ENCODE data around the gene SMIM14.
"Not testable (repeated sequence)": the region's sequence is repeated elsewhere in the genome, so short reads cannot be mapped to it uniquely, and the experiment has no call there.

SMIM14 gene

DNA sequence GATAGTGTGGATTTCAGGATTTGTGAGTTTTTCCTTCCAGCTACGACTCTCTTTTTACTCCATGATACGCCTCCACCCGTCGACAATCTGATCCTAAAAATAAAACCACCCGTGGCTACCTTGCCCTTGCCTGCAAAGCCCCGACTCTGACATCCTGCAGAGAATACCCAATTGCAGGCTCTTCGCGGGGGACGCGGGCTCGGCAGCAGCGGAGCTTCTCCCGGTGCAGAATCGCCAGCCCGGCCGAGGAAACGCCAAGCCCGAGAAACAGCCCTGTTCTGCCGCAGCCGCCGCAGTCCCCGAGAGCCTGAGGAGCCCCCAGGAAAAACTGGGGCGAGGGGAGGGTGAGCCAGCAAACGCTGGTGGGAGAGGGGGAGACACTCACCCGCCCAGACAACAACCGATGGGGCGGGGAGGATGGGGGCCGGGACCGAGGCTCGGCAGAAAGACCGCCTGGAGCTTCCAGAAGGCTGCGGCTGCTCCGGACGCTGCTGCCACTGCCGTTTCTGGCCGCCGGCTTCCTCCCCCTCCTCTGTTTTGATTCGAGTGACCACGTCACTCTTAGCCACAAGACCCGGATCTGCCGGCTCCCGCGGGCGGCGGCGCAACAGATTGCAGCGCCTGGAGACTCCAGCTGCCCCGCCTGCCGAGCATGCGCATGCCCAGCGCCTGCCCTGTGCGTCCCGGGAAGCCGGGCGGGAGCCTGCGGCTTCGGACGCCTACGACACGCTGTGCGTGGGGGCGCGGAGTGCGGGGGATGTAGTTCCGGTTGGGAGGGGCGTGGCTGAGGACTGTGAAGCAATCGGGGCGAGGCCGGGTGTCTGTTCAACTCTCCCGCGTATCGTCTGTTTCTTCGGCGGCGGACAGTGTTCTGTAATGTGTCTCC is at the start of gene SMIM14:
Gene SMIM14, minus strand, starts transcription at position 512 of the 886 bp plus-strand sequence. CDS start 33,720 bp downstream, outside the sequence.
- DNase-seq (ENCODE audit: low read depth) = peak; percentile 91

DNA sequence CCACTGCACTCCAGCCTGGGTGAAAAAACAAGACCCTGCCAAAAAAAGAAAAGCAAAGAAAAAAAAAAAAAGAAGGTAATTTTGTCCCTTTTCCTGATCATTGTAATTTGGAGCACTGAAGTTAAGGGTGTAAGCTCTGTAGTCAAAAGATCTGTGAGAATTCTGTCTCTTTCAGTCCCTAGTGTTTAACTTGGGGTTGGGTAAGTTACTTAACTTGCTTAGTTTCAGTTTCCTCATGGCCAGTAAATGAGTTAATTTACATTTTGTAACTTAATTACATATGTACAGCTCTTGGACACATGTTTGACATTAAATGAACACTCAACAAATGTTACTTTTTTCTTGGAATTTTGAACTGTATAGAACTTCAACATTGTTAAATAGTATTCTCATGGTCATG is 48.3 kb upstream of the SMIM14 start:
- DNase-seq (ENCODE audit: low read depth) = no peak

DNA sequence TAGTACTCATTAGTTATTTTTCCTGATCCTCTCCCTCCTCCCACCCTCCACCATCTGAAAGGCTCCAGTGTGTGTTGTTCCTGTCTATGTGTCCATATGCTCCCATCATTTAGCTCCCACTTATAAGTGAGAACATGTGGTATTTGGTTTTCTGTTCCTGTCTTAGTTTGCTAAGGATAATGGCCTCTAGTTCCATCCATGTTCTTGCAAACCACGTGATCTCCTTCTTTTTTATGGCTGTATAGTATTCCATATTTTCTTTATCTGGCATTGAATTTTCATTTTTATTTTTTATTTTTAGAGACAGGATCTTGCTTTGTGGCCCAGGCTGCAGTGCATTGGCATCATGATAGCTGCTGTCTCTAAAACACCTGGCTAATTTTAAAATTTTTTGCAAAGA is 47.3 kb upstream of the SMIM14 start:
- no peak for DNase-seq (ENCODE audit: low read depth)

DNA sequence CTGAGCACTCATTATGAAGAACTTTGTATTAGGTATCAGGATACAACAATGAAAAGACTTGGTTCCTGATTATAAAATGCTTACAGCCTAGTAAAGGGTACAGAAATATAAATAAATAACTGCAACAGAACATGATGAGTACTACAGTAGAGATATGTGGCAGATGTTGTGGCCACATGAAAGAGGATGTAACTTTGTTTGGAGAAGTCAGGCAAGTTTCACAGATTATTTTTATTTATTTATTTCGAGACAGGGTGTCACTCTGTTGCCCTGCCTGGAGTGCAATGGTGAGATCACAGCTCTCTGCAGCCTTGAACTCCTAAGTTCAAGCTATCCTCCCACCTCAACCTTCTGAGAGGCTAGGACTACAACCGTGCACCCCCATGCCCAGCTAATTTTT is 43.5 kb upstream of the SMIM14 start:
- no peak for DNase-seq (ENCODE audit: low read depth)

DNA sequence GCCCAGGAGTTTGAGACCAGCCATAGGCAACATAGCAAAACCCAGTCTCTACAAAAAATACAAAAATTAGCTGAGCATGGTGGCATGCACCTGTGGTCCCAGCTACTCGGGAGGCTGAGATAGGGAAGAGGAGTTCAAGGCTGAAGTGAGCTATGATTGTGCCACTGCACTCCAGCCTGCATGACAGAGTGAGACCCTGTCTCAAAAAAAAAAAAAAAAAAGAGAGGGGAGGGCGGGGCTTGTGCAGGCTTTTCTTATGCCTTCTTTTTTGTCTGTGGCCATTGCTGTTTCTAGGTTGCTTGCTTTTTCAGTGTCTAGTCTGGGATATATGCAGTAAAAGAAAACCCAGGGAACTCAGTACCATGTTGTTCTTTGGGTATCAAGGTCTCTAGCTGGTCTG is 42.3 kb upstream of the SMIM14 start:
- not testable (repeated sequence) for DNase-seq (ENCODE audit: low read depth)

DNA sequence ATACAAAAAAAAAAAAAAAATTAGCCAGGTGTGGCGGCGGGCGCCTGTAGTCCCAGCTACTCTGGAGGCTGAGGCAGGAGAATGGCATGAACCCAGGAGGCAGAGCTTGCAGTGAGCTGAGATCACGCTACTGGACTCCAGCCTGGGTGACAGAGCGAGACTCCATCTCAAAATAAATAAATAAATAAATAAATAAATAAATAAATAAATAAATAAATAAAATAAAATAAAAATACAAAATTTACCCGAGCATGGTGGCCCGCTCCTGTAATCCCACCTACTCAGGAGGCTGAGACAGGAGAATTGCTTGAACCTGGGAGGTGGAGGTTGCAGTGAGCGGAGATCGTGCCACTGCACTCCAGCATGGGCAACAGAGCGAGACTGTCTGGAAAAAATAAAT is 37.0 kb upstream of the SMIM14 start:
- not testable (repeated sequence) for DNase-seq (ENCODE audit: low read depth)

DNA sequence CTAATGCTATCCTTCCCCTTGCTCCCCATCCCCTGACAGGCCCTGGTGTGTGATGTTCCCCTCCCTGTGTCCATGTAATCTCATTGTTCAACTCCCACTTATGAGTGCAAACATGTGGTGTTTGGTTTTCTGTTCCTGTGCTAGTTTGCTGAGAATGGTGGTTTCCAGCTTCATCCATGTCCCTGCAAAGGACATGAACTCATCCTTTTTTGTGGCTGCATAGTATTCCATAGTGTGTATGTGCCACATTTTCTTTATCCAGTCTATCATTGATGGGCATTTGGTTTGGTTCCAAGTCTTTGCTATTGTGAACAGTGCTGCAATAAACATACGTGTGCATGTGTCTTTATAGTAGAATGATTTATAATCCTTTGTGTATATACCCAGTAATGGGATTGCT is 31.6 kb upstream of the SMIM14 start:
- not testable (repeated sequence) for DNase-seq (ENCODE audit: low read depth)

DNA sequence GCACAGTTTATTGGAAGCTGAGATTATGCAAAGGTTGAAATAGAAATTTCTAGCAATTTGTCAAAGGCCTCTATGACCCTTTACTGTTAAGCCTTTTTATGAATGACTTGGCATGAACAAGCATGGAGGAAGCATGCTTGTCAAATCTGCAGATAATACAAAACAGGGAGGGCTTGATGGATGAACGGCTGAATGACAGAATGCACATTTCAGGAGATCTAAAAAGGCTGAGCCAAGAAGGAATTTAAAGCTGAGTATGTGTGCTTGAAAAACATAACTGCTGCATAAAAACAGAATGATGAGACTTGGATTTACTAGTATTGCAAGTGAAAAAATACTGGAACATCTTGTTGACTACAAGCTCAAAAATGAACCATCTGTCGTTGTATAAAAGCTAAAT is 30.2 kb upstream of the SMIM14 start:
- no peak for DNase-seq (ENCODE audit: low read depth)

DNA sequence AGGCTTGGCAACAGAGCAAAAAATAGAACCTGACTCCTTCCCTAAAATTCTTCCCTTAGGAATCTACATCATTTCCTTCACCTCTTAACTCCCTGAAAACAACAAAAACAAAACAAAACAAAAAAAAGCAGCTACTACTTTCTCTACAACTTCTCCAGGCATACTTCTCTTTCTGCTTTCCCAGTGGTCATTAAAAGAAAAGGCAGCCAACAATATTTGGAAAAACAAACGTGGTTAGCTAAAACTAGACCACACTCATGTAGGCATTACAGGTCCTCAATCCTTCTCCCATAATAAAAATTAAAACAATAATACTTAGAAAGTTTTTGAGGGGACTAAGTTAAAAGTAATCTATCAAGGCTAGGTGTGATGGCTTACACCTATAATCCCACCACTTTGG is 29.0 kb upstream of the SMIM14 start:
- DNase-seq (ENCODE audit: low read depth) = no peak

DNA sequence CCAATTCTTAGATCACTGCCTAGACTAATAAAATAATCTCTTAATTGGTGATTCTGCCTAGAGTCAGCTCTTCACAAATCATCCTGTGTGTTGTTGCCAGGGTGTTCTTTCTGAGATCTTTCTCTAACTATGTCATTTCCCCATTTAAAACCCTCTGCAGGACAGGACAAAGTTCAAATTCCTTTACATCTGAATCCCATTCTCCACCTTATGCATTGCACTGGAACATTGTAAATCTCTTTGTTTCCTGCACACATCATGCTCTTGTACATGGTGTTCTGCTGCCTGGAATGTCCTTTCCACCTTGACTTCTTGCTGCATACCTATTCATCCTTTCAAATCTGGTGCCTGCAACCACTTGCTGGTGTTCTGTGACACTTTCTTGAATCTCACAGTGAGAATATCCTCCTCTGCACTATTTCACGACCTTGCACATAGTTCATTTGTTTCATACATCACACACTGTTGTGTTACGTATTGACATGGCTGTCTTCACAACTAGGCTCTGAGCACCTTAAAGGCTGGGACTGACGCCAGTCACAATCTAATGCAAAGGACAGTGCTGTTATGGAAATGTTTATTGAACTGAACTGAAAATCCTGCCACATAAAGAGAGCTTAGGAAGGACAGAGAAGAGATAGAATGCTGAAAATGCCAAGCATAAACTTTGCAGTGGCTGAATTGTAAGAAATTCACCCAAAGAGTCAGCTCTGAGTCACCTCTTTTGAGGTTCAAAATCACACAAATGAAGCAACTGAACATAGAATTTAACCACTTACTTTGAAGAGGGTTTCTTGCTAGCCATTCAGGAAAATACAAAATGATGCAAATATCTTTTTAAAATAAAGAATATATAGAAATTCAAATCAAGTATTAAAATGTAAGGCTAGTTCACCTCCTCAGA is 26.4 kb upstream of the SMIM14 start:
- DNase-seq (ENCODE audit: low read depth) = no peak

DNA sequence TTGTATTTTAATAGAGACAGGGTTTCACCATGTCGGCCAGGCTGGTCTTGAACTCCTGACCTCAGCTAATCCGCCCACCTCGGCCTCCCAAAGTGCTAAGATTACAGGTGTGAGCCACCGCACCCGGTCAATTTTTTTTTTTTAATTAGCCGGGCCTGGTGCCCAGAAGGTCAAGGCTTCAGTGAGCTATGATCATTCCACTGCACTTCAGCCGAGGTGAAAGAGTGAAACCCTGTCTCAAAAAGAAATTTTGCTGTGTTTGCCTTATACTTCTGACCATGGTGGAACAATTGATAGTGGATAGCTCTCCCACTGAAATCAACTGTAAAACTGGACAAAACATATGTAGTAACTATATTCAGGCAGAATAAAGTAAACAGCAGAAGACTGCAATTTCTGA is 24.0 kb upstream of the SMIM14 start:
- no peak for DNase-seq (ENCODE audit: low read depth)

DNA sequence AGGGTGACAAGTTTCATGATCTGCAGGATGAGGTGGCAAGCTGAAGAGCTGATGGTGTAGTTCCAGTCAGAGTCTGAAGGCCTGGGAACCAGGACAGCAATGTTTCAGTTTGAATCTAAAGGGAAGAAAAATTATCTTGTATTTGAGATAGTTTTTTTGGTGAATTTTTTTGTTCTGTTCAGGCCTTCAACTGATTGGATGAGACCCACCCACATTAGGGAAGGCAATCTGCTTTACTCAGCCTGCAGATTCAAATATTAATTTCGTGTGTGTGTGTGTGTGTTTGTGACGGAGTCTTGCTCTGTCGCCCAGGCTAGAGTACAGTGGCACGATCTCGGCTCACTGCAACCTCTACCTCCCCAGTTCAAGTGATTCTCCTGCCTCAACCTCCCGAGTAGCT is 22.1 kb upstream of the SMIM14 start:
- DNase-seq (ENCODE audit: low read depth) = no peak

DNA sequence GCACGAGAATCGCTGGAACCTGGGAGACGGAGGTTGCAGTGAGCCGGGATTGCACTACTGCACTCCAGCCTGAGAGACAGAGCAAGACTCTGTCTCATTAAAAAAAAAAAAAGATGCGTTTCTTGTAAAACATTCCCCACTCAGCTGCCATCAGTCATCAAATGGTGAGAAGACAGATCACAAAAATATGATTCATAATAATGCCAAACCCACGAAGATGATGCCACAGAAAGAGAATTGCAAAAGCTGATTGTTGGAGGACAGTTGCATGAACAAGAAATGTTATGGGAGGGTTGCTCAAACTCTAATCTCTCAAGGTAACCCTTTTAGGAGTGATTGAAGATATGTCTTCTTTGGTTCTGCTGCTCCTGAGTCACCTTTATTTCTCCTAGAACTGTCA is 21.4 kb upstream of the SMIM14 start:
- DNase-seq (ENCODE audit: low read depth) = no peak

DNA sequence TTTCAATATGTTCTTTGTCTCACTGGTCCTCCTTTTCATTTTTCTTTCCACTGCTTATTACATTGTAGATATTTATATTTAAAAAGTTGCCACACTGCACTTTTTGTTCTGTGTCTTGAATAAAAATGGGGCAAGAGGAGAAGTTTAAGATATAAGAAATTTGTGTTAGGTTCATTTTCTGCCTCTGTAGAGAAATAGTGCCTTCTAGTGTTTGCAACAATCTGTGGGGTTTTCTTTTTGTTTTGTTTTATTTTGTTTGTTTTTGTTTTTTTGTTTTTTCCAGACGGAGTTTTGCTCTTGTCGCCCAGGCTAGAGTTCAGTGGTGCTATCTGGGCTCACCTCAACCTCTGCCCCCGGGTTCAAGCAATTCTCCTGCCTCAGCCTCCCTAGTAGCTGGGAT is 20.1 kb upstream of the SMIM14 start:
- no peak for DNase-seq (ENCODE audit: low read depth)

DNA sequence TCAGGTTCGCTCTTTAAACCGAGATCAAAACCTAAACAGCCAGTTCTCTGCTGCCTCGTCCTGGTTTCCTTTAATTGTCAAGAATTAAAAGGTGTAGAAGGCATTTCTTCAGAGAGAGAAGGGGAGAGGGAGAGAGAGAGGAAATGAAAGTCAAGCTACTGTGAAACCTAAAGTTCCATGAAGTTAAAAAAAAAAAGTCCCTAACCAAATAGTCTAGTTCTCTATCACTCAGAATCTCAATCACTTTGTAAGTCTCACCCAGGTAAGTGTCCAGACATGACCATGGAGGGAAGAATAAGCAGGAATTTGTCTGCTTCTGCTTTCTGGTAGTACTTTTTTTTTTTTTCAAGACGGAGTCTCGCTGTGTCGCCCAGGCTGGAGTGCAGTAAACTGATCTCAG is 18.8 kb upstream of the SMIM14 start:
- no peak for DNase-seq (ENCODE audit: low read depth)

DNA sequence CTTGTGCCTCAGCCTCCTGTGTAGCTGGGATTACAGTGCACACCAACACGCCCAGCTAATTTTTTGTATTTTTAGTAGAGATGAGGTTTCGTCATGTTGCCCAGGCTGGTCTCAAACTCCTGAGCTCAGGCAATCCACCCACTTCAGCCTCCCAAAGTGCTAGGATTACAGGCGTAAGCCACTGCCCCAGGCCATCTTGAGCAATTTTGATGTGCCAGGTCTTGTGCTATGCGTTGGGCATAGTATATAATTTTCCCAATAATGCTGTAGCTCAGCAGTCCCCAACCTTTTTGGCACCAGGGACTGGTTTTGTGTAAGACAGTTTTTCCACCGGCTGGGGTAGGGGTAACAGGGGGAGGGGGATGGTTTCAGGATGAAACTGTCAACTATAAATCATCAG is 18.0 kb upstream of the SMIM14 start:
- DNase-seq (ENCODE audit: low read depth) = not testable (repeated sequence)

DNA sequence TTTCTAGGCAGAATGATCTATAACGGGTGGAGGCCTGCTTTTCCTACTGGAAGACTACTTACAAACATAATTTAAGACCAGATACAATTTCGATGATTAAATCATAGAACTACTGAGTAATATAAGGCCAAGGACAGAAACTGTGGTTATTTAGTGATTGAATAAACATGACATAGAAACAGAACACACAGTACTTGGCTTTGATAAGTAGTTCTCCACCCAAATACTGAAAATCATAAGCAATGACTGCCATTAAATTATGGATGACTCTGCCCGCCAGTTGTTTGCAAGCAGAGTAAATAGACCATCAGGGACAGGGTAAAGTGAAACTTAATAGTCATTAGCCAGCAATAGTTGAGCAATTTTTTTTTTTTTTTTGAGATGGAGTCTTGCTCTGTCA is 17.2 kb upstream of the SMIM14 start:
- no peak for DNase-seq (ENCODE audit: low read depth)

DNA sequence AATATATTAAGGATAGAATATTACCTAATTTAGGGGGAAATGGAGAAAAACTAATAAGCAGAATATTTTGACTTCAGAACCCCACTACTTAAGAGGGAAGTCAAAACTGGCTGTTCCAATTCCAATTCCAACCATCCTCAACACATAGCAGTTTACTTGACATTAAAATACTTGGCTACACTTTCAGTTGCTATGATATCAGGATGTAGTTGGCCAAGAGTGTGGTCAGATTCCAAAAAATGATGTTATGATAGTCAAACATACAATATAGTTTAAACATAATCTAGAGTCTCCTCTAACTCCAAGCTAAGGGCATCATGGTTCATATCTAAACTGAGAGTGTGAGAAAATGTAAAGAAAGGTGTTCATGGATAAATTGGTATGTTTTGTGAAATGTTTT is 16.5 kb upstream of the SMIM14 start:
- no peak for DNase-seq (ENCODE audit: low read depth)

DNA sequence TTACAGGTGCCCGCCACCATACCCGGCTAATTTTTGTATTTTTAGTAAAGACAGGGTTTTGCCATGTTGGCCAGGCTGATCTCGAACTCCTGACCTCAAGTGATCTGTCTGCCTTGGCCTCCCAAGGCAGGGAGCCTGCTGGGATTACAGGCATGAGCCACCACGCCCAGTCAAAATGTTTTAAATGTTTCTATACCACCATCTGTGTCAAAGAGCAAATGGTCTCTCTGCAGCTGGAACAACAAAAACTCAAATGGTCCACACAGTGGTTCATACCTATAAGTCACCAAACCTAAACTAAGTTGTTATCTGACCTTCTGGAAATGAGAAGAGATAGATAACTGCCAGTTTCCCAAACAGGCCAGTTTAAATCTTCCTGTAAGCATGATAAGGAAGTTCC is 12.9 kb upstream of the SMIM14 start:
- DNase-seq (ENCODE audit: low read depth) = not testable (repeated sequence)

DNA sequence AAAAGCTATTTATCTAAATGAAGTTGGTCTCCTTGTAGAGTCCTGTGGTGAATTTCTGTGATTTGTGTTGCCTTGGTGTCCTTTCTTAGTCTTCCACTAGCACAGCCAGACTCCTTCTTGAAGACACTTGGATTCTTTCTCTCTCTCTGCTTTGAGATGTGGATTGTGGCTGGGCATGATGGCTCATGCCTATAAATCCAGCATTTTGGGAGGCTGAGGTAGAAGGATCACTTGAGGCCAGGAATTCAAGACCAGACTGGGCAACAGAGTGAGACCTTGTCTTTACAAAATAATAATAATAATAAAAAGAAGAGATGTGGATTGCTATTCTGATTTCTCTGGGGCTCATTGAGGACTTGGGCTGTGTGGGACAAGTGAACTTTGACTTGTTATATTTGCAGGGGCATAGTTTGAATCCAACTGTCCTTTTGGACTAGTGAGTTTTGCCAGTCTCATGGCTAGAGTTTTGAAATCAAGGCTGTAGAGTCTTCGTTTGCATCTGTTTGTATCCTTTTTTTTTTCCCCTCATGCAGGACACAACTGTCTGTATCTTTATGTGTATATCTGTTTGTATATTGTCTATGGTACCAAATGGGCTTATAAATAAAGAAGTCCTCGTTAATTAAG is 11.1 kb upstream of the SMIM14 start:
- no peak for DNase-seq (ENCODE audit: low read depth)

DNA sequence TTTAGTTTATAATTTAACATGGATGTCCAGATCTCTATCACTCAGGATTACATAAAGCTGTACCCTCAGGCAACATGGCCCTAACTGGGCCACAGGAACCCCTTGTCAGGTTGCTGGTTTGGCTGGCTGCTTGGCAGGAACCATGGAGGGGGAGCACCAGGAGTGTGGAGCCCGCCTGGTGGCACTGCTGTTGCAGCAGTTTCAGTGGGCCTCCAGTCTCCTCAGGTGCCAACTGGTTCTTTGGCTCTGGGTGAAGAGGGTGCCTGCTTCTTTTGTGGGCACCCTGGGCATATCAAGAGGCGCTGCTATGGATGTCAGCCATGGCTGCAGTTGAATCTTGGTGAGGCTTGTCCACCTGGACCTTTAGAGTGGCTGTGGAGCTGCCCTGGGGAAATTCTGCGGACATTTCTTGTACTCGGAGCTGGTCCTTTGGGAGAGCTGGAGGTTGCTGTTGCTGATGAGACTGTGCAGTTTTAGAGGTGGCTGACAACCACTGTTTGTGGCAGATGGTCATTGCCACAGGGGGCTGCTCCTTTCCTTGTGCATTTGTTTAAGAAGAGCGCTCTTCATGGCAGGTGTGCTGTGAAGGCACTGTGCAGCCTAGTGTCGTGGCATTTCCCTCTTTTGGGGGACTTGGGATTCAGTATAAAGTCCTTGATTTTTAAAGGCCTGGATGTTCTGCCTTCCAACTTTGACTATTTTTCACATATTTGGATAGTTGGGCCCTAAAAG is 10.3 kb upstream of the SMIM14 start:
- DNase-seq (ENCODE audit: low read depth) = no peak

DNA sequence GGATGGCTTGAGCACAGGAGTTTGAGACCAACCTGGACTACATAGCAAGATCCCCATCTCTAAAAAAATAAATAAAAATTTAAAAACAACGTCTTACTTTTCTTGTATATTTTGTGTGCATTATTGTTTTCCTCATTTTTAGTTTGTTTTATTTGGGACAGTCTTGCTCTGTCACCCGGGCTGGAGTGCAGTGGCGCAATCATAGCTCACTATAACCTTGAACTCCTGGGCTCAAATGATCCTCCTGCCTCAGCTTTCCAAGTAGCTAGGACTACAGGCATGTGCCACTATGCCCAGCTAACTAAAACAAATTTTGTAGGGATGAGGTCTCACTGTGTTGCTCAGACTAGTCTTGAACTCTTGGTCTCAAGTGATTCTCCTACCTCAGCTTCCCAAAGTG is 9.5 kb upstream of the SMIM14 start:
- DNase-seq (ENCODE audit: low read depth) = no peak
